CD4-positive, CD25-positive, alpha-beta regulatory T cell (primary cell): ENCODE results near the gene IQCH. TPM values are rescaled to one million over a fixed set of nuclear protein-coding genes. Genes with fewer than 3 reads are reported as not detected.
"Not testable (repeated sequence)": the region's sequence is repeated elsewhere in the genome, so short reads cannot be mapped to it uniquely, and the experiment has no call there.

ENCODE experiments used
- ATAC-seq, 2 donors: fragments of 150-1000 bp; cut with Tn5 transposase; one replicate each; pipeline ENCODE4 v1.10.0; 2021; ENCODE audit warnings: low read depth in 2 of 2, moderate number of reproducible peaks in 2 of 2, moderate library complexity in 1 of 2
- DNase-seq, 3 donors: peaks; one replicate each; pipeline versions ENCODE4 v3.0.0 to v3.0.0-alpha.2; 2012 to 2022; ENCODE audit warnings: mixed read lengths in 1 of 3
- H3K27ac ChIP-seq: one replicate; pipeline ENCODE4 v1.7.0; 2013; ENCODE audit warnings: mild to moderate bottlenecking, low read length; ENCODE audit not compliant: insufficient read depth, poor library complexity, severe bottlenecking
- H3K27me3 ChIP-seq: one replicate; pipeline ENCODE4 v1.7.0; 2013; ENCODE audit warnings: low read length; ENCODE audit not compliant: control insufficient read depth, insufficient read depth
- H3K36me3 ChIP-seq: one replicate; pipeline ENCODE4 v1.7.0; 2013; ENCODE audit warnings: mild to moderate bottlenecking, low read length, moderate library complexity; ENCODE audit not compliant: control insufficient read depth, insufficient read depth
- H3K4me1 ChIP-seq: 2 replicates; pipeline ENCODE4 v1.7.0; 2013; ENCODE audit warnings: mild to moderate bottlenecking, low read length; ENCODE audit not compliant: insufficient read depth, control insufficient read depth, poor library complexity, severe bottlenecking
- H3K4me3 ChIP-seq: one replicate; pipeline ENCODE4 v1.7.0; 2013; ENCODE audit warnings: low read depth, mild to moderate bottlenecking, low read length, moderate library complexity
- H3K9me3 ChIP-seq, 2 experiments: 1 replicate in 1 of 2; 2 replicates in 1 of 2; pipeline ENCODE4 v1.7.0; 2013; ENCODE audit warnings: low read length in 2 of 2, mild to moderate bottlenecking in 1 of 2, moderate library complexity in 1 of 2; ENCODE audit not compliant: control insufficient read depth in 2 of 2
- H3K27ac Mint-ChIP-seq, 3 donors: one replicate each; pipeline ENCODE4 v1.8.0; 2020 to 2022; ENCODE audit warnings: mild to moderate bottlenecking in 3 of 3, mixed read lengths in 3 of 3, moderate library complexity in 2 of 3
- H3K27me3 Mint-ChIP-seq: one replicate; pipeline ENCODE4 v1.8.0; 2022; ENCODE audit warnings: mild to moderate bottlenecking, mixed read lengths
- H3K36me3 Mint-ChIP-seq: one replicate; pipeline ENCODE4 v1.8.0; 2020; ENCODE audit warnings: mixed read lengths
- H3K4me1 Mint-ChIP-seq, 4 donors: one replicate each; pipeline ENCODE4 v1.8.0; 2020 to 2022; ENCODE audit warnings: mixed read lengths in 4 of 4, mild to moderate bottlenecking in 1 of 4
- H3K4me3 Mint-ChIP-seq, 4 donors: one replicate each; pipeline ENCODE4 v1.8.0; 2020 to 2022; ENCODE audit warnings: mild to moderate bottlenecking in 4 of 4, mixed read lengths in 4 of 4, moderate library complexity in 3 of 4
- H3K9me3 Mint-ChIP-seq, 7 donors: one replicate each; pipeline ENCODE4 v1.8.0; 2020 to 2022; ENCODE audit warnings: mixed read lengths in 7 of 7, mild to moderate bottlenecking in 3 of 7, moderate library complexity in 2 of 7
- polyA plus RNA-seq, 4 donors: library from polyadenylated mRNA; unstranded; fragments of 300-500 nt; fragmentation: Illumina TruSeq; gene quantifications; one replicate each; pipeline ENCODE4 v1.2.3, GENCODE V29; 2021
- total RNA-seq: library from RNA; stranded (reverse); gene quantifications from one replicate; pipeline ENCODE4 v1.2.3, GENCODE V29; 2022

Gene IQCH
- total and polyA plus RNA-seq, 5 donors from 2014 or later = 0.32 to 0.54 (median 0.38) TPM; not detected in 2

- H3K4me3 Mint-ChIP-seq = no peak overlapping the region
- no peak overlapping the region for H3K27ac ChIP-seq
- H3K4me1 Mint-ChIP-seq = peaks cover 14 to 21% (median 18%) of the 10 kb centered on the region in 4 donors
- no peaks in the 10 kb centered on the region for H3K27me3 ChIP-seq
- no peaks in the 10 kb centered on the region for H3K27me3 Mint-ChIP-seq
- no peaks in the 10 kb centered on the region for H3K4me1 ChIP-seq
- no peak for ATAC-seq
- peaks cover 58% of the 10 kb centered on the region for H3K36me3 ChIP-seq
- DNase-seq = no peak
- no peaks in the 10 kb centered on the region for H3K9me3 Mint-ChIP-seq
- no peak overlapping the region for H3K4me3 ChIP-seq
- no peak overlapping the region for H3K27ac Mint-ChIP-seq
- H3K9me3 ChIP-seq = no peaks in the 10 kb centered on the region
- H3K36me3 Mint-ChIP-seq = peaks cover 73% of the 10 kb centered on the region
These were observed 22.0 kb upstream of the IQCH start for GRCh38 chr15:67232591-67232990.

GRCh38 chr15:67240235-67241131 lies 14.1 kb upstream of the IQCH start:
- Mint-ChIP-seq H3K36me3 (peaks cover 21% of the 10 kb centered on the region), H3K27ac (peak overlapping the region; percentile 91 to 97 (median 94)), H3K4me3 (peak overlapping the region; percentile 14 to 76 (median 58)), H3K9me3 (peaks cover 0 to 3% (median 0%) of the 10 kb centered on the region in 7 donors), H3K4me1 (peaks cover 45 to 65% (median 51%) of the 10 kb centered on the region in 4 donors), H3K27me3 (no peaks in the 10 kb centered on the region)
- Histone ChIP-seq H3K27me3 (no peaks in the 10 kb centered on the region), H3K27ac (peak overlapping the region; percentile 61), H3K4me3 (peak overlapping the region; percentile 71), H3K4me1 (peaks cover 29% of the 10 kb centered on the region), H3K36me3 (peaks cover 9% of the 10 kb centered on the region), H3K9me3 (no peaks in the 10 kb centered on the region)
- ATAC-seq = peak; percentile 70 to 83
- DNase-seq = peak in 2 of 3 donors; percentile 44 to 57

- peak overlapping the region; percentile 14 to 76 (median 62) for H3K4me3 Mint-ChIP-seq
- H3K4me1 Mint-ChIP-seq = peaks cover 49 to 66% (median 53%) of the 10 kb centered on the region in 4 donors
- peak in 2 of 3 donors; percentile 15 to 81 for DNase-seq
- Histone ChIP-seq H3K27ac (peak overlapping the region; percentile 61), H3K4me3 (peak overlapping the region; percentile 71), H3K27me3 (no peaks in the 10 kb centered on the region), H3K36me3 (peaks cover 3% of the 10 kb centered on the region), H3K4me1 (peaks cover 29% of the 10 kb centered on the region), H3K9me3 (no peaks in the 10 kb centered on the region)
- peak; percentile 58 to 69 for ATAC-seq
- peaks cover 19% of the 10 kb centered on the region for H3K36me3 Mint-ChIP-seq
- H3K9me3 Mint-ChIP-seq = peaks cover 0 to 3% (median 0%) of the 10 kb centered on the region in 7 donors
- peak overlapping the region; percentile 91 to 97 (median 94) for H3K27ac Mint-ChIP-seq
- H3K27me3 Mint-ChIP-seq = no peaks in the 10 kb centered on the region
These were observed 13.3 kb upstream of the IQCH start for GRCh38 chr15:67241132-67241855.

- peak overlapping the region; percentile 58 for H3K4me3 ChIP-seq
- Mint-ChIP-seq H3K27ac (peak overlapping the region; percentile 51 to 82 (median 71)), H3K9me3 (peaks cover 0 to 8% (median 3%) of the 10 kb centered on the region in 7 donors), H3K27me3 (no peaks in the 10 kb centered on the region), H3K4me1 (peaks cover 43 to 59% (median 55%) of the 10 kb centered on the region in 4 donors), H3K4me3 (peak overlapping the region in 3 of 4 donors; percentile 22 to 67 (median 59)), H3K36me3 (peaks cover 24% of the 10 kb centered on the region)
- H3K9me3 ChIP-seq = no peaks in the 10 kb centered on the region
- peak in 1 of 3 donors; percentile 29 for DNase-seq
- H3K27ac ChIP-seq = no peak overlapping the region
- no peaks in the 10 kb centered on the region for H3K36me3 ChIP-seq
- no peaks in the 10 kb centered on the region for H3K27me3 ChIP-seq
- no peak for ATAC-seq
- peaks cover 29% of the 10 kb centered on the region for H3K4me1 ChIP-seq
These were observed 11.9 kb upstream of the IQCH start for GRCh38 chr15:67242708-67243111.

- Mint-ChIP-seq H3K9me3 (peaks cover 0 to 8% (median 3%) of the 10 kb centered on the region in 7 donors), H3K27ac (peak overlapping the region in 2 of 3 donors; percentile 11 to 42), H3K4me3 (peak overlapping the region in 1 of 4 donors; percentile 16), H3K4me1 (peaks cover 46 to 70% (median 58%) of the 10 kb centered on the region in 4 donors), H3K27me3 (peaks cover under 1% of the 10 kb centered on the region), H3K36me3 (peaks cover 24% of the 10 kb centered on the region)
- ATAC-seq = no peak
- H3K36me3 ChIP-seq = peaks cover 3% of the 10 kb centered on the region
- H3K27ac ChIP-seq = no peak overlapping the region
- no peak overlapping the region for H3K4me3 ChIP-seq
- H3K9me3 ChIP-seq = no peaks in the 10 kb centered on the region
- DNase-seq = no peak
- peaks cover 31% of the 10 kb centered on the region for H3K4me1 ChIP-seq
- no peaks in the 10 kb centered on the region for H3K27me3 ChIP-seq
These were observed 9.6 kb upstream of the IQCH start for GRCh38 chr15:67244971-67245478.

- peaks cover 16% of the 10 kb centered on the region for H3K4me1 ChIP-seq
- not testable (repeated sequence) for H3K27ac ChIP-seq, H3K27me3 ChIP-seq, H3K9me3 Mint-ChIP-seq, H3K4me3 ChIP-seq, H3K27me3 Mint-ChIP-seq, ATAC-seq, H3K36me3 ChIP-seq, H3K9me3 ChIP-seq, DNase-seq, H3K27ac Mint-ChIP-seq
- Mint-ChIP-seq H3K4me3 (peak overlapping the region in 1 of 4 donors; percentile 47), H3K36me3 (peaks cover 27% of the 10 kb centered on the region), H3K4me1 (peaks cover 34 to 67% (median 47%) of the 10 kb centered on the region in 4 donors)
These were observed 8.0 kb upstream of the IQCH start for GRCh38 chr15:67246606-67247005.

- Histone ChIP-seq H3K4me1 (peaks cover 12% of the 10 kb centered on the region), H3K9me3 (no peaks in the 10 kb centered on the region), H3K27ac (no peak overlapping the region), H3K36me3 (peaks cover 3% of the 10 kb centered on the region), H3K27me3 (no peaks in the 10 kb centered on the region), H3K4me3 (no peak overlapping the region)
- Mint-ChIP-seq H3K4me3 (no peak overlapping the region), H3K27ac (peak overlapping the region in 2 of 3 donors; percentile 1 to 62), H3K9me3 (peaks cover 0 to 8% (median 2%) of the 10 kb centered on the region in 7 donors), H3K4me1 (peaks cover 33 to 68% (median 48%) of the 10 kb centered on the region in 4 donors), H3K36me3 (peaks cover 31% of the 10 kb centered on the region), H3K27me3 (peaks cover 4% of the 10 kb centered on the region)
- ATAC-seq = no peak
- DNase-seq = no peak
These were observed 6.5 kb upstream of the IQCH start for GRCh38 chr15:67248011-67248505.
